Mesenchymal stem cell (in vitro differentiated cells and primary cell): Measurements from ENCODE around the gene MRPL11.

ENCODE experiments used
- DNase-seq: peaks from one replicate; pipeline ENCODE4 v3.0.0-alpha.2; 2013
- H2AFZ ChIP-seq: one replicate; pipeline ENCODE4 v1.6.1; 2013; ENCODE audit warnings: low read depth, mild to moderate bottlenecking, control low read depth, inconsistent platforms, low read length, moderate library complexity
- H2AK5ac ChIP-seq: 2 replicates; pipeline ENCODE4 v1.6.1; 2013; ENCODE audit warnings: low read length, moderate library complexity, mild to moderate bottlenecking, inconsistent platforms; ENCODE audit not compliant: severe bottlenecking
- H2BK120ac ChIP-seq: one replicate; pipeline ENCODE4 v1.6.1; 2013; ENCODE audit warnings: low read depth, mild to moderate bottlenecking, inconsistent platforms, low read length, moderate library complexity
- H2BK12ac ChIP-seq, 2 experiments: one replicate each; pipeline ENCODE4 v1.6.1; 2013; ENCODE audit warnings: inconsistent platforms in 2 of 2, low read length in 2 of 2, mild to moderate bottlenecking in 2 of 2, moderate library complexity in 2 of 2, control low read depth in 1 of 2
- H2BK15ac ChIP-seq: one replicate; pipeline ENCODE4 v1.6.1; 2013; ENCODE audit warnings: mild to moderate bottlenecking, low read depth, inconsistent platforms; ENCODE audit not compliant: poor library complexity, severe bottlenecking
- H2BK5ac ChIP-seq: 2 replicates; pipeline ENCODE4 v1.6.1; 2013; ENCODE audit warnings: low read depth, mild to moderate bottlenecking, low read length, control low read depth, inconsistent platforms; ENCODE audit not compliant: poor library complexity, severe bottlenecking
- H3K14ac ChIP-seq, 2 experiments: one replicate each; pipeline ENCODE4 v1.6.1; 2013; ENCODE audit warnings: inconsistent platforms in 2 of 2, low read length in 2 of 2, control low read depth in 1 of 2, mild to moderate bottlenecking in 1 of 2, moderate library complexity in 1 of 2
- H3K18ac ChIP-seq, 2 experiments: one replicate each; pipeline ENCODE4 v1.6.1; 2013; ENCODE audit warnings: inconsistent platforms in 2 of 2, low read length in 2 of 2, control low read depth in 1 of 2, low read depth in 1 of 2, mild to moderate bottlenecking in 1 of 2
- H3K23ac ChIP-seq, 2 experiments: one replicate each; pipeline ENCODE4 v1.6.1; 2013; ENCODE audit warnings: inconsistent platforms in 2 of 2, low read length in 2 of 2, mild to moderate bottlenecking in 2 of 2, moderate library complexity in 2 of 2, control low read depth in 1 of 2
- H3K27ac ChIP-seq: 2 replicates; pipeline ENCODE4 v1.5.1; 2013; ENCODE audit warnings: mild to moderate bottlenecking, moderate library complexity, low read length, control low read depth, inconsistent platforms; ENCODE audit not compliant: poor library complexity, severe bottlenecking
- H3K27me3 ChIP-seq, 2 experiments: 2 replicates each; pipeline versions ENCODE4 v1.6.1 to v1.7.0; 2013; ENCODE audit warnings: low read length in 2 of 2, mild to moderate bottlenecking in 2 of 2, moderate library complexity in 2 of 2, control low read depth in 1 of 2, inconsistent platforms in 1 of 2; ENCODE audit not compliant: control insufficient read depth in 1 of 2, insufficient read depth in 1 of 2
- H3K36me3 ChIP-seq, 2 experiments: 2 replicates each; pipeline versions ENCODE4 v1.6.1 to v1.7.0; 2013; ENCODE audit warnings: low read length in 2 of 2, control low read depth in 1 of 2, inconsistent platforms in 1 of 2, low read depth in 1 of 2, mild to moderate bottlenecking in 1 of 2; ENCODE audit not compliant: insufficient read depth in 2 of 2, control insufficient read depth in 1 of 2
- H3K4ac ChIP-seq, 2 experiments: one replicate each; pipeline ENCODE4 v1.6.1; 2013; ENCODE audit warnings: inconsistent platforms in 2 of 2, low read length in 2 of 2, mild to moderate bottlenecking in 2 of 2, moderate library complexity in 2 of 2, control low read depth in 1 of 2, low read depth in 1 of 2
- H3K4me1 ChIP-seq: 2 replicates; pipeline ENCODE4 v1.6.1; 2013; ENCODE audit warnings: low read depth, low read length, control low read depth; ENCODE audit not compliant: control insufficient read depth, insufficient read depth
- H3K4me2 ChIP-seq: 2 replicates; pipeline ENCODE4 v1.6.1; 2013; ENCODE audit warnings: low read length, mild to moderate bottlenecking, inconsistent platforms; ENCODE audit not compliant: poor library complexity, severe bottlenecking
- H3K4me3 ChIP-seq, 2 experiments: 2 replicates each; pipeline versions ENCODE4 v1.5.1 to v1.7.0; 2013; ENCODE audit warnings: low read length in 2 of 2, mild to moderate bottlenecking in 2 of 2, control low read depth in 1 of 2, low read depth in 1 of 2; ENCODE audit not compliant: insufficient read depth in 1 of 2
- H3K79me1 ChIP-seq: replicated peaks from 2 replicates; pipeline ENCODE4 v1.6.1; 2013; ENCODE audit warnings: mild to moderate bottlenecking, control low read depth, low read length, inconsistent platforms; ENCODE audit not compliant: poor library complexity, severe bottlenecking
- H3K9ac ChIP-seq: 2 replicates; pipeline ENCODE4 v1.7.0; 2013; ENCODE audit warnings: mild to moderate bottlenecking, low read length, moderate library complexity
- H3K9me3 ChIP-seq: 2 replicates; pipeline ENCODE4 v1.7.0; 2013; ENCODE audit warnings: mild to moderate bottlenecking, low read length; ENCODE audit not compliant: control insufficient read depth
- H4K8ac ChIP-seq: one replicate; pipeline ENCODE4 v1.6.1; 2013; ENCODE audit warnings: inconsistent platforms, mild to moderate bottlenecking, low read length, moderate library complexity
- H4K91ac ChIP-seq: one replicate; pipeline ENCODE4 v1.6.1; 2013; ENCODE audit warnings: mild to moderate bottlenecking, low read length, inconsistent platforms
- WGBS: methylation state at CpG from one replicate; pipeline ENCODE4 v1.1.7; 2013; ENCODE audit warnings: mixed read lengths; 5-methylcytosine and 5-hydroxymethylcytosine counted together

Gene MRPL11

GRCh38 chr11:66407651-66408050 is 31.0 kb downstream of the MRPL11 start:
- Histone ChIP-seq H3K4me2 (no peak overlapping the region), H3K4ac (no peak overlapping the region), H3K27me3 (peaks cover 66 to 78% of the 10 kb centered on the region in 2 experiments), H3K14ac (no peak overlapping the region), H3K18ac (no peak overlapping the region), H3K27ac (no peak overlapping the region), H3K4me3 (no peak overlapping the region), H4K8ac (no peak overlapping the region), H2BK5ac (no peak overlapping the region), H2AFZ (no peak overlapping the region), H2AK5ac (no peak overlapping the region), H3K23ac (no peak overlapping the region), H2BK15ac (no peak overlapping the region), H2BK120ac (no peak overlapping the region), H2BK12ac (no peak overlapping the region), H3K9ac (no peak overlapping the region), H3K4me1 (peaks cover 7% of the 10 kb centered on the region), H3K36me3 (no peaks in the 10 kb centered on the region), H4K91ac (no peak overlapping the region), H3K79me1 (no peaks in the 10 kb centered on the region), H3K9me3 (no peaks in the 10 kb centered on the region)
- WGBS, result 67% methylated on average over 4 of the region's 5 CpGs
- DNase-seq, result no peak

GRCh38 chr11:66393954-66394353 is 44.7 kb downstream of the MRPL11 start:
- H3K36me3 ChIP-seq, result no peaks in the 10 kb centered on the region
- no peak overlapping the region for H2BK12ac ChIP-seq
- no peak overlapping the region for H2AK5ac ChIP-seq
- no peak overlapping the region for H3K23ac ChIP-seq
- H3K27ac ChIP-seq, result no peak overlapping the region
- H2BK120ac ChIP-seq, result no peak overlapping the region
- no peak overlapping the region for H4K91ac ChIP-seq
- H3K4me2 ChIP-seq, result no peak overlapping the region
- no peak overlapping the region for H2BK5ac ChIP-seq
- no peak overlapping the region for H2AFZ ChIP-seq
- no peak overlapping the region for H3K4ac ChIP-seq
- H3K27me3 ChIP-seq, result peaks cover 0 to 32% of the 10 kb centered on the region in 2 experiments
- H2BK15ac ChIP-seq, result no peak overlapping the region
- H3K9ac ChIP-seq, result no peak overlapping the region
- WGBS, result 75% methylated on average over 1 of the region's 3 CpGs
- no peak for DNase-seq
- no peak overlapping the region for H3K4me3 ChIP-seq
- no peaks in the 10 kb centered on the region for H3K4me1 ChIP-seq
- no peaks in the 10 kb centered on the region for H3K79me1 ChIP-seq
- no peak overlapping the region for H4K8ac ChIP-seq
- H3K9me3 ChIP-seq, result no peaks in the 10 kb centered on the region
- no peak overlapping the region for H3K18ac ChIP-seq
- no peak overlapping the region for H3K14ac ChIP-seq

- Histone ChIP-seq H3K36me3 (no peaks in the 10 kb centered on the region), H3K4me3 (no peak overlapping the region), H3K14ac (no peak overlapping the region), H3K9me3 (no peaks in the 10 kb centered on the region), H3K27ac (no peak overlapping the region), H4K91ac (no peak overlapping the region), H3K4ac (no peak overlapping the region), H3K4me1 (peaks cover 3% of the 10 kb centered on the region), H2BK120ac (no peak overlapping the region), H4K8ac (no peak overlapping the region), H3K4me2 (no peak overlapping the region), H2AK5ac (no peak overlapping the region), H2BK5ac (no peak overlapping the region), H2BK12ac (no peak overlapping the region), H2BK15ac (no peak overlapping the region), H3K27me3 (peaks cover 0 to 30% of the 10 kb centered on the region in 2 experiments), H3K23ac (no peak overlapping the region), H3K9ac (no peak overlapping the region), H3K18ac (no peak overlapping the region), H2AFZ (no peak overlapping the region), H3K79me1 (no peaks in the 10 kb centered on the region)
- DNase-seq, result no peak
- WGBS, result 83% methylated on average over 3 of the region's 6 CpGs
Observed at GRCh38 chr11:66391322-66391721, 47.3 kb downstream of the MRPL11 start.

- Histone ChIP-seq H3K36me3 (no peaks in the 10 kb centered on the region), H3K4me1 (peaks cover 4% of the 10 kb centered on the region), H2BK5ac (no peak overlapping the region), H4K8ac (no peak overlapping the region), H3K9me3 (no peaks in the 10 kb centered on the region), H3K4me3 (no peak overlapping the region), H3K4me2 (no peak overlapping the region), H3K9ac (no peak overlapping the region), H3K23ac (no peak overlapping the region), H2BK12ac (no peak overlapping the region), H4K91ac (no peak overlapping the region), H3K27ac (no peak overlapping the region), H2BK120ac (no peak overlapping the region), H3K18ac (no peak overlapping the region), H3K4ac (no peak overlapping the region), H2AFZ (no peak overlapping the region), H3K79me1 (no peaks in the 10 kb centered on the region), H2AK5ac (no peak overlapping the region), H3K27me3 (peaks cover 0 to 23% of the 10 kb centered on the region in 2 experiments), H2BK15ac (no peak overlapping the region), H3K14ac (no peak overlapping the region)
- peak; percentile 74 for DNase-seq
- 35% methylated on average over 8 of the region's 8 CpGs for WGBS
Observed at GRCh38 chr11:66388780-66389386, 49.8 kb downstream of the MRPL11 start.
